GM12891 (cell line): ENCODE data around the gene RIPK1.

Experiments
- PAX5 ChIP-seq: IDR thresholded peaks from 2 replicates; pipeline ENCODE4 v1.6.1; 2011; ENCODE audit warnings: low read length, moderate library complexity, mild to moderate bottlenecking; ENCODE audit not compliant: insufficient read depth, severe bottlenecking
- POLR2A ChIP-seq: IDR thresholded peaks from 2 replicates; pipeline ENCODE4 v1.6.1; 2011; ENCODE audit warnings: low read depth, low read length, control low read depth
- POLR2AphosphoS5 ChIP-seq: IDR thresholded peaks from 2 replicates; pipeline ENCODE4 v1.6.1; 2011; ENCODE audit warnings: low read depth, low read length, control low read depth
- SPI1 ChIP-seq: IDR thresholded peaks from 2 replicates; pipeline ENCODE4 v1.6.1; 2011; ENCODE audit warnings: low read depth, low read length, control low read depth
- TAF1 ChIP-seq: IDR thresholded peaks from 2 replicates; pipeline ENCODE4 v1.6.1; 2011; ENCODE audit warnings: low read depth, low read length, control low read depth

GRCh38 chr6:3033652-3034051 lies 34.6 kb upstream of the RIPK1 start:
- no peak for TF ChIP-seq TAF1
- no peak for TF ChIP-seq POLR2AphosphoS5
- TF ChIP-seq SPI1, result no peak
- no peak for TF ChIP-seq POLR2A
- TF ChIP-seq PAX5, result no peak
